ENCODE results near the gene MCHR2. TPM values are rescaled to one million over a fixed set of nuclear protein-coding genes. Genes with fewer than 3 reads are reported as not detected.
A peak's percentile ranks its signal among the peaks of the same experiment; 100 is the strongest.
"Not testable (repeated sequence)": the region's sequence is repeated elsewhere in the genome, so short reads cannot be mapped to it uniquely, and the experiment has no call there.

The MCHR2 gene
- total RNA-seq, 1 experiment from 2014 or later: not detected

GRCh38 chr6:100038546-100038945, 44.5 kb upstream of the MCHR2 start:
- H3K9ac ChIP-seq (ENCODE audit: low read length); H3K27ac ChIP-seq (ENCODE audit: low read depth, low read length); H3K4me2 ChIP-seq (ENCODE audit: low read length); ATAC-seq; H3K36me3 ChIP-seq (ENCODE audit: control insufficient read depth in 1 of 2, insufficient read depth in 2 of 2, low read length in 2 of 2); RAD21 ChIA-PET (ENCODE audit: low non-redundant PET in 1 of 2, low total read pairs in 2 of 2, uncharacterized antibody in 2 of 2, unreplicated experiment in 2 of 2); intact Hi-C loops (cut with micrococcal nuclease); H3K79me2 ChIP-seq (ENCODE audit: insufficient read depth, low read length); H3K9me3 ChIP-seq (ENCODE audit: control insufficient read depth in 1 of 2, insufficient read depth in 1 of 2, low read depth in 1 of 2, low read length in 2 of 2); H3K4me1 ChIP-seq (ENCODE audit: control insufficient read depth in 1 of 2, insufficient read depth in 2 of 2, low read length in 2 of 2); H3K4me3 ChIP-seq (replicated peaks in 1 of 2; ENCODE audit: low read depth in 1 of 2, low read length in 2 of 2); H3K27me3 ChIP-seq (ENCODE audit: insufficient read depth, low read length); H2AFZ ChIP-seq (ENCODE audit: low read depth, low read length, poor library complexity, severe bottlenecking); DNase-seq (ENCODE audit: low read depth, low spot score); POLR2A ChIA-PET; CTCF ChIA-PET; H3K9me2 ChIP-seq (ENCODE audit: insufficient read depth); H4K20me1 ChIP-seq (ENCODE audit: insufficient read depth); BruUV-seq (replicated peaks): not testable (repeated sequence)

- Histone ChIP-seq H3K36me3 (ENCODE audit: control insufficient read depth in 1 of 2, insufficient read depth in 2 of 2, low read length in 2 of 2) (no peaks in the 10 kb centered on the region), H3K4me2 (ENCODE audit: low read length) (peak overlapping the region; percentile 43), H3K4me1 (ENCODE audit: control insufficient read depth in 1 of 2, insufficient read depth in 2 of 2, low read length in 2 of 2) (peaks cover 0 to 6% of the 10 kb centered on the region in 2 experiments; a peak in 1 of 4 replicates), H3K4me3 (replicated peaks in 1 of 2; ENCODE audit: low read depth in 1 of 2, low read length in 2 of 2) (no peak overlapping the region), H3K9me3 (ENCODE audit: control insufficient read depth in 1 of 2, insufficient read depth in 1 of 2, low read depth in 1 of 2, low read length in 2 of 2) (peaks cover 0 to 5% of the 10 kb centered on the region in 2 experiments; a peak in 1 of 4 replicates), H3K79me2 (ENCODE audit: insufficient read depth, low read length) (no peaks in the 10 kb centered on the region), H3K9me2 (ENCODE audit: insufficient read depth) (no peaks in the 10 kb centered on the region), H2AFZ (ENCODE audit: low read depth, low read length, poor library complexity, severe bottlenecking) (peak overlapping the region; percentile 78), H4K20me1 (ENCODE audit: insufficient read depth) (no peaks in the 10 kb centered on the region), H3K27ac (ENCODE audit: low read depth, low read length) (no peak overlapping the region), H3K9ac (ENCODE audit: low read length) (no peak overlapping the region), H3K27me3 (ENCODE audit: insufficient read depth, low read length) (no peaks in the 10 kb centered on the region)
- CTCF ChIA-PET: no interaction called here
- POLR2A ChIA-PET: no interaction called here
- no TSS peak for BruUV-seq (replicated peaks)
- ATAC-seq: no peak
- DNase-seq (ENCODE audit: low read depth, low spot score): no peak
- intact Hi-C loops (cut with micrococcal nuclease): no loop called here
- RAD21 ChIA-PET (ENCODE audit: low non-redundant PET in 1 of 2, low total read pairs in 2 of 2, uncharacterized antibody in 2 of 2, unreplicated experiment in 2 of 2): interaction anchor here in 1 of 2 experiments (0.6 kb wide), 1 partner anchor 72 kb away, joined by 3 read pairs; no protein-coding TSS in a partner anchor
- no peak for TF ChIP-seq MAX (IDR thresholded peaks at IDR 0.05)
- no peak for TF ChIP-seq SIN3A (IDR thresholded peaks at IDR 0.05; ENCODE audit: low read depth)
- TF ChIP-seq CBX3 (IDR thresholded peaks at IDR 0.05; ENCODE audit: low read depth): no peak
- no peak for TF ChIP-seq ATF3 (IDR thresholded peaks at IDR 0.05)
- no peak for TF ChIP-seq JUND (IDR thresholded peaks at IDR 0.05)
- no peak for TF ChIP-seq SP1 (IDR thresholded peaks at IDR 0.05; ENCODE audit: low read depth)
- TF ChIP-seq CEBPB (IDR thresholded peaks at IDR 0.05; ENCODE audit: low read depth): no peak
- no peak for TF ChIP-seq RAD21 (IDR thresholded peaks at IDR 0.05; ENCODE audit: low read depth)
- TF ChIP-seq CTCF (IDR thresholded peaks at IDR 0.05 in 2 of 3, conservative IDR thresholded peaks at IDR 0.05 in 1 of 3; ENCODE audit: borderline replicate concordance in 1 of 3, insufficient read depth in 1 of 3, low read depth in 2 of 3, low read length in 2 of 3): no peak
- no peak for TF ChIP-seq REST (IDR thresholded peaks at IDR 0.05; ENCODE audit: low read depth)
- no peak for TF ChIP-seq YY1 (IDR thresholded peaks at IDR 0.05; ENCODE audit: extremely low read depth, insufficient replicate concordance, low read depth, low read length)
- TF ChIP-seq ZNF274 (IDR thresholded peaks at IDR 0.05; ENCODE audit: low read depth, low read length): no peak
- TF ChIP-seq FOSL1 (IDR thresholded peaks at IDR 0.05; ENCODE audit: low read depth): no peak
- no peak for TF ChIP-seq EZH2 (IDR thresholded peaks at IDR 0.05)
- TF ChIP-seq EZH2phosphoT487 (IDR thresholded peaks at IDR 0.05; ENCODE audit: borderline replicate concordance): no peak
Measured at GRCh38 chr6:100035873-100036653, 42.0 kb upstream of the MCHR2 start.
